Measurements from ENCODE around the gene GALNT16.

DNA sequence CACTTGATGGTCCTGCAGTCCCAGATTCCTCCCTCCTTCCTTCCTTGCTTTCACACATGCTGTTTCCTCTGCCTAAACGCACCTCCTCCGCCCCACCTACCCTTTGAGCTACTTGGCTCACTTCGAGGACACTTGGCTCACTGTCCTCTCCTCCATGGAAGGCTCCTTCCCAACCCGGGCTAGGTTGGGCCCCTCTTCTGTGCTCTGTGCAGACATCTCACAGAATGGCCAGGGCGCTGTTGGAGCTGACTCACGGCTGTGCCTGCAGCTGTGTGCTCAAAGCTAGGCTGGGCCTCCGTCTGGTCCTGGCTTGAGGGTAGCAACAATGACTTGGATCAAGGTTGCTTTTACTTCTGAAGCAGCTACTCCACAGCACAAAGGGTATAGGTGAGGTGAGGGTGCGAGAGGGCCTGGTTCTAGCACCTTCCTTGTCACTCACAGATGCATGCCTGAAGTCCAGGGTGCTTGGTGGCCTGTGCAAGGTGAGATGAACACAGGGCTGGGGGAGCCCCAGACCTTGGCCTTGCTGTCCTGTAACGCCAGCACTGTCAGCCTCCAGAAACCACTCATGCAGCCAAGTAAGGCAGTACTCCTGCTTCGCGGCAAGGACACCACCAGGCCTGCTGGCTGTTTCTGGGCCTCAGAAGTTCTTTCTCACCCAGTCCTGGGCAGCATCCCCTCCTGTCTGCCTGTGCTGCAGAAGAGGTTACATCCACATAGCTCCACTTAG, 61.8 kb downstream of the GALNT16 start:
- TF ChIP-seq, protein P1, sequence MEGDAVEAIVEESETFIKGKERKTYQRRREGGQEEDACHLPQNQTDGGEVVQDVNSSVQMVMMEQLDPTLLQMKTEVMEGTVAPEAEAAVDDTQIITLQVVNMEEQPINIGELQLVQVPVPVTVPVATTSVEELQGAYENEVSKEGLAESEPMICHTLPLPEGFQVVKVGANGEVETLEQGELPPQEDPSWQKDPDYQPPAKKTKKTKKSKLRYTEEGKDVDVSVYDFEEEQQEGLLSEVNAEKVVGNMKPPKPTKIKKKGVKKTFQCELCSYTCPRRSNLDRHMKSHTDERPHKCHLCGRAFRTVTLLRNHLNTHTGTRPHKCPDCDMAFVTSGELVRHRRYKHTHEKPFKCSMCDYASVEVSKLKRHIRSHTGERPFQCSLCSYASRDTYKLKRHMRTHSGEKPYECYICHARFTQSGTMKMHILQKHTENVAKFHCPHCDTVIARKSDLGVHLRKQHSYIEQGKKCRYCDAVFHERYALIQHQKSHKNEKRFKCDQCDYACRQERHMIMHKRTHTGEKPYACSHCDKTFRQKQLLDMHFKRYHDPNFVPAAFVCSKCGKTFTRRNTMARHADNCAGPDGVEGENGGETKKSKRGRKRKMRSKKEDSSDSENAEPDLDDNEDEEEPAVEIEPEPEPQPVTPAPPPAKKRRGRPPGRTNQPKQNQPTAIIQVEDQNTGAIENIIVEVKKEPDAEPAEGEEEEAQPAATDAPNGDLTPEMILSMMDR (conservative IDR thresholded peaks at IDR 0.05; ENCODE audit: low read depth, low read length): no peak
- TF ChIP-seq EZH2 (IDR thresholded peaks at IDR 0.05; ENCODE audit: low read length, unreplicated experiment): no peak

Data from PC-3 (cell line).